NT2/D1 (cell line): Measurements from ENCODE around the gene SCARB2.

ENCODE experiments used
- DNase-seq: peaks from one replicate; pipeline ENCODE4 v3.0.0-alpha.2; 2011; ENCODE audit warnings: low read depth, low spot score
- H3K27me3 ChIP-seq: 2 replicates; pipeline ENCODE4 v1.6.0; 2011; ENCODE audit warnings: mild to moderate bottlenecking; ENCODE audit not compliant: insufficient read length, insufficient read depth
- H3K36me3 ChIP-seq: 2 replicates; pipeline ENCODE4 v1.6.1; 2011; ENCODE audit warnings: mild to moderate bottlenecking, low read length, mixed read lengths; ENCODE audit not compliant: insufficient read depth, insufficient read length
- H3K4me1 ChIP-seq: 2 replicates; pipeline ENCODE4 v1.5.1; 2011; ENCODE audit not compliant: insufficient read depth, insufficient read length
- H3K4me3 ChIP-seq: 2 replicates; pipeline ENCODE4 v1.5.1; 2011; ENCODE audit warnings: low read depth; ENCODE audit not compliant: insufficient read length
- H3K9ac ChIP-seq: 2 replicates; pipeline ENCODE4 v1.6.0; 2011; ENCODE audit warnings: low read depth; ENCODE audit not compliant: insufficient read length
- H3K9me3 ChIP-seq: 2 replicates; pipeline ENCODE4 v1.5.1; 2011; ENCODE audit warnings: mild to moderate bottlenecking, low read length; ENCODE audit not compliant: insufficient read depth
- SUZ12 ChIP-seq: IDR thresholded peaks from 2 replicates; pipeline ENCODE4 v1.6.1; 2011; ENCODE audit not compliant: insufficient read length, insufficient read depth; ENCODE audit errors: extremely low read depth
- YY1 ChIP-seq: IDR thresholded peaks from 2 replicates; pipeline ENCODE4 v1.6.1; 2011; ENCODE audit not compliant: insufficient read length, insufficient read depth
- ZNF274 ChIP-seq: IDR thresholded peaks from 2 replicates; pipeline ENCODE4 v1.6.1; 2011; ENCODE audit warnings: mild to moderate bottlenecking, low read depth, low read length

Gene SCARB2

GRCh38 chr4:76175336-76175735, 38.3 kb downstream of the SCARB2 start:
- no peaks in the 10 kb centered on the region for H3K4me1 ChIP-seq
- H3K9ac ChIP-seq = no peak overlapping the region
- TF ChIP-seq ZNF274 (no peak), YY1 (no peak), SUZ12 (no peak)
- H3K4me3 ChIP-seq = no peak overlapping the region
- H3K27me3 ChIP-seq = no peaks in the 10 kb centered on the region
- H3K9me3 ChIP-seq = no peaks in the 10 kb centered on the region
- peaks cover 20% of the 10 kb centered on the region for H3K36me3 ChIP-seq
- no peak for DNase-seq

- no peaks in the 10 kb centered on the region for H3K27me3 ChIP-seq
- no peak for DNase-seq
- H3K9ac ChIP-seq = no peak overlapping the region
- H3K9me3 ChIP-seq = no peaks in the 10 kb centered on the region
- H3K4me3 ChIP-seq = no peak overlapping the region
- peaks cover 25% of the 10 kb centered on the region for H3K36me3 ChIP-seq
- TF ChIP-seq SUZ12 (no peak), YY1 (no peak), ZNF274 (no peak)
- H3K4me1 ChIP-seq = no peaks in the 10 kb centered on the region
Observed at GRCh38 chr4:76174216-76174615, 39.4 kb downstream of the SCARB2 start.

- Histone ChIP-seq H3K9ac (no peak overlapping the region), H3K36me3 (peaks cover 31% of the 10 kb centered on the region), H3K9me3 (no peaks in the 10 kb centered on the region), H3K4me3 (no peak overlapping the region), H3K27me3 (no peaks in the 10 kb centered on the region), H3K4me1 (no peaks in the 10 kb centered on the region)
- TF ChIP-seq ZNF274 (no peak), SUZ12 (no peak), YY1 (no peak)
- DNase-seq = no peak
Observed at GRCh38 chr4:76168688-76169087, 44.9 kb downstream of the SCARB2 start.

GRCh38 chr4:76166480-76166879, 47.1 kb downstream of the SCARB2 start:
- Histone ChIP-seq H3K27me3 (no peaks in the 10 kb centered on the region), H3K4me1 (no peaks in the 10 kb centered on the region), H3K4me3 (no peak overlapping the region), H3K9me3 (no peaks in the 10 kb centered on the region), H3K36me3 (peaks cover 33% of the 10 kb centered on the region), H3K9ac (no peak overlapping the region)
- no peak for DNase-seq
- TF ChIP-seq ZNF274 (no peak), YY1 (no peak)

- Histone ChIP-seq H3K9me3 (no peaks in the 10 kb centered on the region), H3K27me3 (no peaks in the 10 kb centered on the region), H3K4me3 (no peak overlapping the region), H3K36me3 (peaks cover 12% of the 10 kb centered on the region), H3K4me1 (no peaks in the 10 kb centered on the region), H3K9ac (no peak overlapping the region)
- DNase-seq = no peak
- TF ChIP-seq YY1 (no peak), SUZ12 (no peak), ZNF274 (no peak)
Observed at GRCh38 chr4:76160355-76160754, 53.3 kb downstream of the SCARB2 start.

GRCh38 chr4:76156635-76157034, 57.0 kb downstream of the SCARB2 start:
- no peak for DNase-seq
- H3K27me3 ChIP-seq = no peaks in the 10 kb centered on the region
- no peaks in the 10 kb centered on the region for H3K4me1 ChIP-seq
- no peaks in the 10 kb centered on the region; the same call in 1 of the 2 replicates for H3K9me3 ChIP-seq
- peaks cover 3% of the 10 kb centered on the region for H3K36me3 ChIP-seq
- no peak for TF ChIP-seq YY1
- no peak for TF ChIP-seq ZNF274
- no peak for TF ChIP-seq SUZ12
- H3K4me3 ChIP-seq = no peak overlapping the region
- H3K9ac ChIP-seq = no peak overlapping the region

GRCh38 chr4:76155979-76156378, 57.6 kb downstream of the SCARB2 start:
- Histone ChIP-seq H3K36me3 (no peaks in the 10 kb centered on the region), H3K27me3 (no peaks in the 10 kb centered on the region), H3K9ac (no peak overlapping the region), H3K4me3 (no peak overlapping the region), H3K9me3 (no peaks in the 10 kb centered on the region; the same call in 1 of the 2 replicates), H3K4me1 (no peaks in the 10 kb centered on the region)
- no peak for TF ChIP-seq SUZ12
- no peak for TF ChIP-seq ZNF274
- TF ChIP-seq YY1 = no peak
- DNase-seq = no peak
